ENCODE measurements around the gene ATP6AP2.
A peak's percentile ranks its signal among the peaks of the same experiment; 100 is the strongest.
"Not testable (repeated sequence)": the region's sequence is repeated elsewhere in the genome, so short reads cannot be mapped to it uniquely, and the experiment has no call there.

The ATP6AP2 gene

DNA sequence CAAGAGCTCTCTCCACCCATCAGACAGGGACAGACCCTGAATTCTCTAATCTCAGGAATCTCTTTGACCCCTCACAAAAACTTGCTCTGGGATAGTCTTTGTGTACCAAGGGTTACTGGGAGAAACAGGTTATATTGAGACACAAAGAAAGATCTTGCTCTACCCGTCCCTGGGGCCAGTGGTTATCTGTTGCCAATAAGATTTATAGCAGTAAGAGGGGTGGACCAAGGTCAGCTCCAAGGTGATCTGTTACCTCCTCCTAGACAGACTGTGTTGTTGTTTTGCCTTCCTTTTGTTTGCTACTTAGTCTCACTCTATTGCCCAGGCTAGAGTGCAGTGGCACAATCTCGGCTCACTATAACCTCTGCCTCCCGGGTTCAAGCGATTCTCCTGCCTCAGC, 16.3 kb upstream of the ATP6AP2 start:
- Histone ChIP-seq H3K4me2 (ENCODE audit: low read length) (no peak overlapping the region), H3K36me3 (ENCODE audit: control insufficient read depth, low read length) (no peaks in the 10 kb centered on the region), H3K9me3 (ENCODE audit: control insufficient read depth, insufficient read depth, low read length) (no peaks in the 10 kb centered on the region), H3K4me1 (ENCODE audit: control insufficient read depth, low read length) (no peaks in the 10 kb centered on the region), H3K27ac (ENCODE audit: low read depth, low read length) (no peak overlapping the region), H3K9me2 (replicated peaks; ENCODE audit: control insufficient read depth, low read length) (no peaks in the 10 kb centered on the region), H3K79me2 (ENCODE audit: control insufficient read depth, low read length) (no peaks in the 10 kb centered on the region), H3K27me3 (ENCODE audit: control insufficient read depth, low read length) (peaks cover 8% of the 10 kb centered on the region), H3F3A (ENCODE audit: control insufficient read depth, insufficient read depth) (no peaks in the 10 kb centered on the region), H3K4me3 (ENCODE audit: low read length) (no peak overlapping the region), H4K20me1 (ENCODE audit: control insufficient read depth, insufficient read depth, low read depth, low read length) (no peaks in the 10 kb centered on the region)
- TF ChIP-seq EZH2phosphoT487 (IDR thresholded peaks at IDR 0.05; ENCODE audit: borderline replicate concordance, low read length) = no peak
- TF ChIP-seq, protein P1, sequence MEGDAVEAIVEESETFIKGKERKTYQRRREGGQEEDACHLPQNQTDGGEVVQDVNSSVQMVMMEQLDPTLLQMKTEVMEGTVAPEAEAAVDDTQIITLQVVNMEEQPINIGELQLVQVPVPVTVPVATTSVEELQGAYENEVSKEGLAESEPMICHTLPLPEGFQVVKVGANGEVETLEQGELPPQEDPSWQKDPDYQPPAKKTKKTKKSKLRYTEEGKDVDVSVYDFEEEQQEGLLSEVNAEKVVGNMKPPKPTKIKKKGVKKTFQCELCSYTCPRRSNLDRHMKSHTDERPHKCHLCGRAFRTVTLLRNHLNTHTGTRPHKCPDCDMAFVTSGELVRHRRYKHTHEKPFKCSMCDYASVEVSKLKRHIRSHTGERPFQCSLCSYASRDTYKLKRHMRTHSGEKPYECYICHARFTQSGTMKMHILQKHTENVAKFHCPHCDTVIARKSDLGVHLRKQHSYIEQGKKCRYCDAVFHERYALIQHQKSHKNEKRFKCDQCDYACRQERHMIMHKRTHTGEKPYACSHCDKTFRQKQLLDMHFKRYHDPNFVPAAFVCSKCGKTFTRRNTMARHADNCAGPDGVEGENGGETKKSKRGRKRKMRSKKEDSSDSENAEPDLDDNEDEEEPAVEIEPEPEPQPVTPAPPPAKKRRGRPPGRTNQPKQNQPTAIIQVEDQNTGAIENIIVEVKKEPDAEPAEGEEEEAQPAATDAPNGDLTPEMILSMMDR (IDR thresholded peaks at IDR 0.05; ENCODE audit: low read depth, low read length, poor library complexity, severe bottlenecking) = no peak

DNA sequence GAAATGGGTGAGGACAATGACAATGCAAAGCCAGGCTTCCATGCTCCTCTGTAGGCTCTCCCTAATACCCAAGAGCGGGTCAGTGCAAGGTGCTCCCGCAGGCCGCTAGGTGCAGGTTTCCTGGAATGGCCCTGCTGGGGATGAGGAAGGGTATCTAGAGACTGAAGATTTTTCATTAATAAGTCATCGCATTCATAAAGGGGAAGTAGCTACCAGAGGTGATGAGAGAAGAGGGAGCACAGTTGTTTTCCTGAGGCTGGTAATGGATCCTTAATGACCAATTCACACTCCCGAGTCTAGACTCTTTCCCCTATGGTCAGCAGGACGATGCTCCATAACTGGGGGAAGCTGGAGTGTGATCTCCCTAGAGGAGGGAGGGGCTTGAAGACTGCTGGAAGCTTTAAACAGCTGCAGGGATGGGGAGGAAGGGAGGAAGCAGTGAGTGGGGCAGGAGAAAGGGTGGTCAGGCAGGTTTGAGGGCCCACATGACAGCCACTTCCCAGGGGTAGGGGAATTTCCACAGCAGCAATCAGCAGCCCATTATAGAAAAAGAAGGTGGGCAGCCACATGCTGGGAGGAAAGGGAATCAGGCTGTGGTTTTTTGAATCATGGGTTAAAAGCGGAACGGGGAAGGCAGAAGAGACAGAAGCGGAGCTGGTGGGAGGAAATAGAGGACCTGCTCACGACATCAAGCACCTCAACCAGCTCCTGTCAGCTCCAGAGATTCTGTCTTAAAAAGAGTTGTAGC, 10.2 kb upstream of the ATP6AP2 start:
- H3F3A ChIP-seq (ENCODE audit: control insufficient read depth, insufficient read depth) = no peaks in the 10 kb centered on the region
- H3K4me2 ChIP-seq (ENCODE audit: low read length) = peak overlapping the region; percentile 55
- TF ChIP-seq, protein P1 (IDR thresholded peaks at IDR 0.05; ENCODE audit: low read depth, low read length, poor library complexity, severe bottlenecking) = no peak
- TF ChIP-seq EZH2phosphoT487 (IDR thresholded peaks at IDR 0.05; ENCODE audit: borderline replicate concordance, low read length) = no peak
- no peaks in the 10 kb centered on the region for H3K9me3 ChIP-seq (ENCODE audit: control insufficient read depth, insufficient read depth, low read length)
- peak overlapping the region; percentile 43 for H3K4me3 ChIP-seq (ENCODE audit: low read length)
- peaks cover 8% of the 10 kb centered on the region for H3K27me3 ChIP-seq (ENCODE audit: control insufficient read depth, low read length)
- H3K4me1 ChIP-seq (ENCODE audit: control insufficient read depth, low read length) = peaks cover 12% of the 10 kb centered on the region
- H4K20me1 ChIP-seq (ENCODE audit: control insufficient read depth, insufficient read depth, low read depth, low read length) = no peaks in the 10 kb centered on the region
- H3K27ac ChIP-seq (ENCODE audit: low read depth, low read length) = no peak overlapping the region
- no peaks in the 10 kb centered on the region for H3K9me2 ChIP-seq (replicated peaks; ENCODE audit: control insufficient read depth, low read length)
- no peaks in the 10 kb centered on the region for H3K79me2 ChIP-seq (ENCODE audit: control insufficient read depth, low read length)
- H3K36me3 ChIP-seq (ENCODE audit: control insufficient read depth, low read length) = no peaks in the 10 kb centered on the region

DNA sequence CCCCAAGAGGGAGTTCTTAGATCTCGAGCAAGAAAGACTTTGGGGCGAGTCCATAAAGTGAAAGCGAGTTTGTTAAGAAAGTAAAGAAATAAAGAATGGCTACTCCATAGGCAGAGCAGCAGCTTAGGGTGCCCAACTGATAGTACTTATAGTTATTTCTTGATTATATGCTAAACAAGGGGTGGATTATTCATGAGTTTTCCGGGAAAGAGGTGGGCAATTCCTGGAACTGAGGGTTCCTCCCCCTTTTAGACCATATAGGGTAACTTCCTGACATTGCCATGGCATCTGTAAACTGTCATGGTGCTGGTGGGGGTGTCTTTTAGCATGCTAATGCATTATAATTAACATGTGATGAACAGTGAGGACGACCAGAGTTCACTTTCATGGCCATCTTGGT, 9.6 kb upstream of the ATP6AP2 start:
- not testable (repeated sequence) for H3K79me2 ChIP-seq (ENCODE audit: control insufficient read depth, low read length); H3K36me3 ChIP-seq (ENCODE audit: control insufficient read depth, low read length); H3K27ac ChIP-seq (ENCODE audit: low read depth, low read length); H4K20me1 ChIP-seq (ENCODE audit: control insufficient read depth, insufficient read depth, low read depth, low read length); H3K9me3 ChIP-seq (ENCODE audit: control insufficient read depth, insufficient read depth, low read length); H3K27me3 ChIP-seq (ENCODE audit: control insufficient read depth, low read length); H3F3A ChIP-seq (ENCODE audit: control insufficient read depth, insufficient read depth); H3K9me2 ChIP-seq (replicated peaks; ENCODE audit: control insufficient read depth, low read length)
- peak overlapping the region; percentile 43 for H3K4me3 ChIP-seq (ENCODE audit: low read length)
- H3K4me2 ChIP-seq (ENCODE audit: low read length) = peak overlapping the region; percentile 55
- H3K4me1 ChIP-seq (ENCODE audit: control insufficient read depth, low read length) = peaks cover 12% of the 10 kb centered on the region

DNA sequence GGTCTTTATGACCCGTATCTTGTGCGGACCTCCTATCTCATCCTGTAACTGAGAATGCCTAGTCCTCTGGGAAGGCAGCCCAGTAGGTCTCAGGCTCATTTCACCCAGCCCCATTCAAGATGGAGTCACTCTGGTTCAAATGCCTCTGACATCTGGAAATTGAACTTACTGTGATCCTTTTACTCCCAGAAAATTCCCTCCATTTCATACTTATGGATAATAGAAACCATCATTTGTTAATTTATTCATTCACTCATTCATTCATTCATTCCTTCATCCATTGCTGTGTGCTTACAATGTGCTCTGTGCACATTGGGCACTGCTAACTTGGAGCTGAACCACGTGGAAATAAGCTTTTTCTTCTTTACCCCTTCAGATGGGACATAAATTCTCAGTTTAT, 9.2 kb upstream of the ATP6AP2 start:
- no peaks in the 10 kb centered on the region for H4K20me1 ChIP-seq (ENCODE audit: control insufficient read depth, insufficient read depth, low read depth, low read length)
- H3K4me2 ChIP-seq (ENCODE audit: low read length) = no peak overlapping the region; the same call in 1 of the 2 replicates
- TF ChIP-seq, protein P1 (IDR thresholded peaks at IDR 0.05; ENCODE audit: low read depth, low read length, poor library complexity, severe bottlenecking) = no peak
- TF ChIP-seq EZH2phosphoT487 (IDR thresholded peaks at IDR 0.05; ENCODE audit: borderline replicate concordance, low read length) = no peak
- H3K9me3 ChIP-seq (ENCODE audit: control insufficient read depth, insufficient read depth, low read length) = no peaks in the 10 kb centered on the region
- no peak overlapping the region for H3K27ac ChIP-seq (ENCODE audit: low read depth, low read length)
- no peaks in the 10 kb centered on the region for H3K36me3 ChIP-seq (ENCODE audit: control insufficient read depth, low read length)
- peaks cover 12% of the 10 kb centered on the region for H3K4me1 ChIP-seq (ENCODE audit: control insufficient read depth, low read length)
- no peak overlapping the region for H3K4me3 ChIP-seq (ENCODE audit: low read length)
- H3K79me2 ChIP-seq (ENCODE audit: control insufficient read depth, low read length) = no peaks in the 10 kb centered on the region
- H3K27me3 ChIP-seq (ENCODE audit: control insufficient read depth, low read length) = peaks cover 4% of the 10 kb centered on the region; the same call in 1 of the 2 replicates
- no peaks in the 10 kb centered on the region for H3K9me2 ChIP-seq (replicated peaks; ENCODE audit: control insufficient read depth, low read length)
- no peaks in the 10 kb centered on the region for H3F3A ChIP-seq (ENCODE audit: control insufficient read depth, insufficient read depth)
